ENCODE results near the gene SLC6A7. TPM values are rescaled to one million over a fixed set of nuclear protein-coding genes. Genes with fewer than 3 reads are reported as not detected.

Gene SLC6A7
- total RNA-seq, 1 experiment from 2014 or later = not detected

GRCh38 chr5:150251504-150251903 lies 61.6 kb downstream of the SLC6A7 start:
- Histone ChIP-seq H3K9me3 (ENCODE audit: insufficient read depth, low read depth) (no peaks in the 10 kb centered on the region), H4K20me1 (ENCODE audit: insufficient read depth) (no peaks in the 10 kb centered on the region), H3F3A (ENCODE audit: insufficient read depth, low read depth) (no peaks in the 10 kb centered on the region), H3K4me1 (replicated peaks; ENCODE audit: insufficient read depth) (no peaks in the 10 kb centered on the region), H3K79me2 (ENCODE audit: low read depth) (no peaks in the 10 kb centered on the region), H3K36me3 (ENCODE audit: low read depth) (no peaks in the 10 kb centered on the region), H3K27ac (no peak overlapping the region), H3K4me3 (no peak overlapping the region), H3K4me2 (no peak overlapping the region), H3K27me3 (ENCODE audit: insufficient read depth, low read depth) (no peaks in the 10 kb centered on the region; the same call in 1 of the 2 replicates), H3K9me2 (ENCODE audit: insufficient read depth) (no peaks in the 10 kb centered on the region), H2AFZ (no peak overlapping the region)
- ChIA-PET CTCF (no interaction called here), POLR2A (ENCODE audit: unreplicated experiment) (no interaction called here)
- no peak for DNase-seq
- no TSS peak for BruUV-seq (replicated peaks)
- intact Hi-C loops (cut with micrococcal nuclease; ENCODE audit: unreplicated experiment) = no loop called here
- no peak for TF ChIP-seq CTCF (conservative IDR thresholded peaks at IDR 0.05)
- no peak for TF ChIP-seq EZH2 (IDR thresholded peaks at IDR 0.05; ENCODE audit: low read depth)

- H3K4me2 ChIP-seq = no peak overlapping the region
- BruUV-seq (replicated peaks) = no TSS peak
- no peak for DNase-seq
- intact Hi-C loops (cut with micrococcal nuclease; ENCODE audit: unreplicated experiment) = no loop called here
- POLR2A ChIA-PET (ENCODE audit: unreplicated experiment) = no interaction called here
- H3K4me3 ChIP-seq = no peak overlapping the region
- no peaks in the 10 kb centered on the region for H4K20me1 ChIP-seq (ENCODE audit: insufficient read depth)
- TF ChIP-seq CTCF (conservative IDR thresholded peaks at IDR 0.05) (no peak), EZH2 (IDR thresholded peaks at IDR 0.05; ENCODE audit: low read depth) (no peak)
- H3K9me2 ChIP-seq (ENCODE audit: insufficient read depth) = no peaks in the 10 kb centered on the region
- no peaks in the 10 kb centered on the region for H3K9me3 ChIP-seq (ENCODE audit: insufficient read depth, low read depth)
- CTCF ChIA-PET = no interaction called here
- H2AFZ ChIP-seq = no peak overlapping the region
- no peaks in the 10 kb centered on the region for H3K79me2 ChIP-seq (ENCODE audit: low read depth)
- H3K36me3 ChIP-seq (ENCODE audit: low read depth) = no peaks in the 10 kb centered on the region
- H3K27ac ChIP-seq = no peak overlapping the region
- no peaks in the 10 kb centered on the region for H3K4me1 ChIP-seq (replicated peaks; ENCODE audit: insufficient read depth)
- H3F3A ChIP-seq (ENCODE audit: insufficient read depth, low read depth) = no peaks in the 10 kb centered on the region
- H3K27me3 ChIP-seq (ENCODE audit: insufficient read depth, low read depth) = no peaks in the 10 kb centered on the region; the same call in 1 of the 2 replicates
These were observed 62.6 kb downstream of the SLC6A7 start for GRCh38 chr5:150252489-150252888.

GRCh38 chr5:150253416-150254208 lies 63.8 kb downstream of the SLC6A7 start:
- intact Hi-C loops (cut with micrococcal nuclease; ENCODE audit: unreplicated experiment) = no loop called here
- CTCF ChIA-PET = no interaction called here
- no peaks in the 10 kb centered on the region for H3F3A ChIP-seq (ENCODE audit: insufficient read depth, low read depth)
- no peak overlapping the region for H3K4me3 ChIP-seq
- POLR2A ChIA-PET (ENCODE audit: unreplicated experiment) = no interaction called here
- no peak overlapping the region for H2AFZ ChIP-seq
- H4K20me1 ChIP-seq (ENCODE audit: insufficient read depth) = no peaks in the 10 kb centered on the region
- TF ChIP-seq EZH2 (IDR thresholded peaks at IDR 0.05; ENCODE audit: low read depth) (no peak), CTCF (conservative IDR thresholded peaks at IDR 0.05) (no peak)
- H3K79me2 ChIP-seq (ENCODE audit: low read depth) = no peaks in the 10 kb centered on the region
- DNase-seq = no peak
- no peaks in the 10 kb centered on the region for H3K9me3 ChIP-seq (ENCODE audit: insufficient read depth, low read depth)
- H3K9me2 ChIP-seq (ENCODE audit: insufficient read depth) = no peaks in the 10 kb centered on the region
- H3K36me3 ChIP-seq (ENCODE audit: low read depth) = no peaks in the 10 kb centered on the region
- H3K27me3 ChIP-seq (ENCODE audit: insufficient read depth, low read depth) = no peaks in the 10 kb centered on the region; the same call in 1 of the 2 replicates
- no peak overlapping the region for H3K4me2 ChIP-seq
- H3K4me1 ChIP-seq (replicated peaks; ENCODE audit: insufficient read depth) = no peaks in the 10 kb centered on the region
- H3K27ac ChIP-seq = no peak overlapping the region
- BruUV-seq (replicated peaks) = no TSS peak

All from PC-9 (cell line).